GM19193 (cell line): ENCODE data around the gene PIK3CB.

Source experiments
- POLR2A ChIP-seq: IDR thresholded peaks from 4 replicates; pipeline ENCODE4 v1.6.1; 2011; ENCODE audit not compliant: insufficient read depth, insufficient read length; ENCODE audit errors: extremely low read depth

Gene PIK3CB

GRCh38 chr3:138834596-138835396 lies at the start of gene PIK3CB:
Gene PIK3CB, minus strand, starts transcription at chr3:138834928. Its CDS starts 75,585 bp downstream, at chr3:138759343.
- TF ChIP-seq POLR2A, result peak; percentile 90

DNA sequence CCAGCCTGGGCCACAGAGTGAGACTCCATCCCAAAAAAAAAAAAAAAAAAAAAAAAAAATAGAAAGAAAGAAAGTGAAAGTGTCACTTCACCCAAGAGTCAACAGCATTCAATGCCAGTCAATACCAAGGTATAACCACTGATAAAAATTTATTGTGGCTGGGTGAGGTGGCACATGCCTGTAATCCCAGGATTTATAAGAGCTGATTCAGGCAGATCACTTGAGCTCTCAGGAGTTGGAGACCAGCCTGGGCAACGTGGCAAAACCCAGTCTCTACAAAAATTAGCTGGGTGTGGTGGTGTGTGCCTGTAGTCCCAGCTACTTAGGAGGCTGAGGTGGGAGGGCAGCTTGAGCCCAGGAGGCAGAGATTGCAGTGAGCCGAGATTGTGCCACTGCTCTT lies 46.5 kb upstream of the PIK3CB start:
- TF ChIP-seq POLR2A, result no peak

GRCh38 chr3:138879541-138880380 lies 45.0 kb upstream of the PIK3CB start:
- TF ChIP-seq POLR2A, result no peak

DNA sequence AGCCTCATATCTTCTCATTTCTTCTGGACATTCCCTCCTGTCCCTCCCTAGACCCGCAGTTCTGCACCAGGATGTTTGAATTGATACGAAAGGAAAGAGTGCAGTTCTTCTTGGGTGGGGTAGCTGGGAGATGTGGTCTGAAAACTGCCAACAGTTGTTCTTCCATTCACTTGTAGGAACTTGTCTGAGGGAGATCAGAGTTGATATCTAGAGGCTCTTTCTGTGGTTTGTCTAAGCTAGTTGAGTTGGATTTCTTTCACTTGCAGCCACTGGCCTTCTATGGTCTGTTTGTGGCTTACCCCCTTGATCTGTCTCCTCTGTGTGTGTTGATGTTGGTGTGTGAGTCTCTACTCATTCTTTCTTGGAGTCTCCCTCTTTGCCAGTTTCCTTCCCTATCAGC lies 42.5 kb upstream of the PIK3CB start:
- no peak for TF ChIP-seq POLR2A

DNA sequence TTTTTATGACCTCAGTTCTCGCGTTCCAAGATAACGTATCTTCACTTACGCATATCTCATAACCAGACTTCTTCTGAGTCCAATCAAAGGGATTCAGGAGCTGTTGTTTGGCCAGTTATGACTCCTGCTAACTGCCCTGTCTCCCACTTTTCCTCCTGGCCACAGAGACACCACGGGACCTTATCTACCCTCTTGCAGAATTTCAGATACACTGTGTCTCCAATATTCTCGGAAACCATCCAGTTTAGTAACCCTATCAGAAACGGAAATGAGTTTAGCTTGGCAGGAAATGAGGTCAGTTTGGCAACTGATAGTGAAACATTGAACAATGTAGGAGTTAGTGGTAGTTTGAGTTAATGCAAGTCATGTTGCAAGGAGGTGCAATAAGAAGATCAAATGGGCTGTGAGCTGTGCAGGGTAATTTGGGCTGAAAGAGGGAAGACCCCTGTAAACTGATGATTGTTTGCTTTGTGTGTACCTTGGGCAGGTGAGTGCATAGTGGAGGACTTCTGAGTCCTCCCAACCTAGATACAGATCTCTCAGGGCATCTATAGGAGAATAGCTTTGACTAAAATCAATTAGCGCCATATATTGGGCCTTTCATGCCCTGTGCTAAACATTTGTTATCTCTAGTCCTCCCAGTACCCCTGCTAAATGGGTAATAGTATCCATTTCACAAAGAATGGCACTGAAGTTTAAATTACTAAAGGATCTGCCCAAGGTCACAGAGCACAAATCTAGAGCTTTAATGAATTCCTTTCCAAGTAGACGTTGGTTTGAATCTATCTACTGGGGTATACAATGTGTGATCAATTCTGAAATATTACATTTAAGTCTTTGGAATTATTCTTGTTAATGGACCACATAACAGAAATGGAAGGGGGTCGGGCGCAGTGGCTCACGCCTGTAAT lies 41.3 kb upstream of the PIK3CB start:
- TF ChIP-seq POLR2A, result no peak

DNA sequence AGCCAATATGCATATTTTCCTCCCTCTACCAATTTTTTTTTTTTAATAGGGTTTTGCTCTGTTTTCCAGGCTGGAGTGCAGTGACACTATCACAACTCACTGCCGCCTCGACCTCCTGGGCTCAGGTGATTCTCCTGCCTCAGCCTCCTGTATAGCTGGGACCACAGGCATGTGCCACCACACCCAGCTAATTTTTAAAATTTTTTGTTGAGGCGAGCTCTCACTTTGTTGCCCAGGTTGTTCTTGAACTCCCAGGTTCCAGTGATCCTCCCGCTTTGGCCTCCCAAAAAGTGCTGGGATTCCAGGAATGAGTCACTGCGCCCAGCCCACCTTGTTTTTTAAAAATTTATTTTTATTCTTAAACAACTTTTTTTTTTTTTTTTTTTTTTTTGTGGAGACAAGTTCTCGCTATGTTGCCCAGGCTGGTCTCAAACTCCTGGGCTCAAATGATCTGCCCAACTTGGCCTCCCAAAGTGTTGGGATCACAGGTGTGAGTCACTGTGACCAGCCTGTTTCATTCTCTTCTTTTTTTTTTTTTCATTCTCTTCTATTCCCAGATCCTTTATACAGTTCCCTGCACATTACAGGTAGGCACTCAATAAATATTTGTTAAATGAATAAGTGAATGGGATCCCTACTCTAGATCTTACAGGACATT lies 40.5 kb upstream of the PIK3CB start:
- no peak for TF ChIP-seq POLR2A

- TF ChIP-seq POLR2A, result no peak
Observed at GRCh38 chr3:138873471-138874278, 38.9 kb upstream of the PIK3CB start.

GRCh38 chr3:138872632-138873031 lies 37.9 kb upstream of the PIK3CB start:
- no peak for TF ChIP-seq POLR2A

- no peak for TF ChIP-seq POLR2A
Observed at GRCh38 chr3:138867996-138868395, 33.3 kb upstream of the PIK3CB start.

GRCh38 chr3:138863776-138864113 lies 29.0 kb upstream of the PIK3CB start:
- no peak for TF ChIP-seq POLR2A

DNA sequence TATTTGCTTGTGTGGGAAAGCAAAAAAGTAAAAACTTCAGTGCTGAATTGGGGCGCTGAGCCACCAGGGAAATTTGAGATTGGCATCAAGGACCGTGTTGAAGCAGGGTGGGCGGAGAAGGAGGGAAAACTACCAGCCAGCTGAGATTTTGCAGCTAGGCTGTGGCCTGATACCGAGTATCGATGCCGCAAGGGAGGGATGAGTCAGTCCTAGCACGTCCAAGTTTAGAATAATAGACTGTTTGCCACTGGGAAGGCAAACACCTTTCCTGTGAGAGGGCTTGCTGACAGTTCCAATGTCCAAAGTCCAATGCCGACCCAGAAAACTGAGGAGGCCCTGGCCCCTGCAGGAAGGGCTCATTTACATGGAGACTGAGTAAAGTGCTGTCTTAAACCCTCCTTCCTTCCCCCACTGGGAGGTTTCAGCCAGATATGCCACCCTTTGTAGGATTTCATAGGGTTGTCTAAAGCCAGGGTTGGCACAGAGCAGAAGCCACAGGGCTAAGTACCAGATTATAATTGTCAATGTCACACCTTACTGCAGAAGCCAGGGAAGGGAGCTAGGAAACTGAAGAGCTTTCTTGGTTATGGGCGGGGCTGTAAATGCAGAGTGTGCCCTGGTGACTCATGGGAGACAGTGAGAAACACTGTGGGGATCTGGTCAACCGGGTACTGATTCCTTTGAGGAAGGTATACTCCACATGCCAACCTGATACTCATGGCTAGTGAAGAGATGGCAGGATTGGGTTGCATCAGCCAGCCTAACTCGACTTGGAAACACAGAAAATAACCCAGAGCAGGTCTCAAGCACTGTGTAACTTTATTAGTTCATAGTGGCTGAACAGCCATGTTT lies 28.4 kb upstream of the PIK3CB start:
- TF ChIP-seq POLR2A, result no peak

DNA sequence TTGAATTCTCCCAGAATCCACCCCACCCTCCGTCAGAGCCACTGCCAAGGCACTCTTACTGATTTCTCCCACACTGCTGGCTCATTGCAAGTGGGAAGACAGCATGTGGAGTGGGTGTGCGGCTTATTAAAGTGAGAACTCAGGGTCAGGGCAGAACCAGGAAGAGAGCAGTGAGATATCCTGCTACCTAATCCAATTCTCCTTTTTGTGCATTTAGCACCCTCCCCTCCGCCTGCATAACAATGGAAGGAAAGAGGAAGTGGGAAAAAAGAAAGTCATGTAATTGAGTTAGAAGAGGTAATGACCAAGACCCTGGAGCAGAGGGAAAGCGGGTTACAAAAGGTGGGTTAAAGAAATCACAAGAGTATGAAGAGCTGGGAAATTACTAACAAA lies 27.8 kb upstream of the PIK3CB start:
- no peak for TF ChIP-seq POLR2A

GRCh38 chr3:138861798-138862197 lies 27.1 kb upstream of the PIK3CB start:
- no peak for TF ChIP-seq POLR2A
